CD4-positive, alpha-beta T cell treated with Interleukin-21 for 1 hour (primary cell): ENCODE data around the gene TMEM134.

Experiments used
- DNase-seq: peaks from one replicate; pipeline ENCODE4 v3.0.0-alpha.2; 2020

TMEM134 gene

DNA sequence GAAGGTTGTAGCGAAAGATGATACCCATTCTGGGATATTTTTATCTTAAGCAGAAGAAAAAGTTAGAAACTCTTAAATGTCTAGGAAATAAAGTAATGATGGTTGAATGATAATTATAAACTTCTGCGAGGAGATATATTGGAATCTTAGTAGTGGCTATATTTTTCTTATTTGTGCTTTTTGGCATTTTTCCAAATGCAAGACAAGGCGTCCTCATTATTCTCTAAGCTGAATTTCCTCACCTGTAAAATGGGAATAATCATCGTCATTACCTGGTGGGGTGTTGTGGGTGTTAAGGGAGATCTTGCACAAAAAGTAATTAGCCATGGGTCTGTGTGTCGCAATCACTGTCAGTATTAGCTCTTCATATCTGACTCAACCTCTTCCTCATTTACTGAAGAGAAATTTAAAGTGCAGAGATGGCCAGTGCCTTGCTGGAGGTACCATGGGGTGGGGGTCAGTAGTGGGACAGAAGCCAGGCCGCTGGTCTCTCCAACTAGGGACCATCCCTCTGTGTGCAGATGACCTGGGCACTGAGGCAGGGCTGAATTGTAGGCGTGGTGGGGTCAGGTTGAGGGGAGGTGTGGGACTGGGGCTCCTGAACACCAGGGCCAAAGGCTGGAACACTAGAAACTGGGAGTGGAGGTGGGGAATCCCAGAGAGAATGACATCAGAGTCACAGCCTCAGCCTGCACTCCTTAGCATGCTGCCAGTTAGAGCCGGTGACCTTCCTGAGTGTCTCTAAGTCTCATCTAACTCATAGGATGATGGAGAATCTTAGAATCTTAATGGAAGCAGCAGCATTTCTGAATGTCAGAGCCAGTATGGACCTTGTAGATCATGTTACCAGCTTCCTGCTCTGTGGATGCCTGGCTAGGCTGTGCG, 32.0 kb upstream of the TMEM134 start:
- no peak for DNase-seq

DNA sequence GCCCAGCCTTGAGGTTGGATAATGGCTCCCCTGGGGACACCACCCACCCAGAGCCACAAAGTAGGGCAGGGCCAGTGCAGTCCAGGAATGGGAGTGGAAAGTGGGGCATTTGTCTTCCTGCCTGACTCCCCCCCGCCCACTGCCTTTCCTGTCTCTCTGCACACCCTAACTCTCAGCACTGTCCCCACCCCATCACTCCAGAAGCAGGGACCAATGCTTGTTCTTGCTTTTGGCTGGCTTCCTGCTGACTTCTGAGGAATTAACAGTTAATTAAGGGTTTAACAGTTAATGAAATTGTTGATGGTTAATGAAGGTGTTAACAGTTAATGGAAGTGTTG, 31.4 kb upstream of the TMEM134 start:
- no peak for DNase-seq

DNA sequence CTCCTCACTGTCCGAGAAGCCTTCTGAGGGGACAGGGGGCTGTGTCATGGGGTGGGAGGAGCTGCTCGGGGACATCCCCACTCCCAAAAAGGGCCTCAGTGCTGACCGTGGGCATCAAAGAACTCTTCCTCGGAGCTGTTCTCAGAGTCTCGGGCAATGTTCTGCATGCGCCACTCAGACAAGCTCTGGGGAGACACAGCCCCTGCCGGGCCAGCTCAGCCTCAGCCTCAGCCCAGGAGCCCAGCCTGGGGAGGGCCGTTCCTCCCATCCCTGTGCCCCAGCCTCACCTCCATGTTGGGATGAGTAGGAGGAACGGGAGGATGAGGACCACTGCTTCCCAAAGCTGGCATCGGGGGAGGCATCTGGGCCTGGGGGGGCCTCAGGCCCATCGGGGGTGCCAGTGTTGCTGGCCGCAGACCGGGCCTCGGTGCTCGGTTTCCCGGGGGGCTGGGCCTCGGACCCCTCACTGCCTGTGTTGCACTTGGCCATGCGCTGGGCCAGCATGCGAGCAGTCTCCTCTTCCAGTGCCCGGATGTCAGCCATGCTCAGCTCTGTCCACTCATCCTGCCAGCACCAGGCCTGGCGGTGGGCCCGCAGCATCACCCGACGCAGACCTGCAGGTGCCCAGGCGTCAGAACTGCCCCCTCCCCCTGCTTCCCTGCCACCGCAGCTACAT, 30.9 kb upstream of the TMEM134 start:
- DNase-seq = no peak

DNA sequence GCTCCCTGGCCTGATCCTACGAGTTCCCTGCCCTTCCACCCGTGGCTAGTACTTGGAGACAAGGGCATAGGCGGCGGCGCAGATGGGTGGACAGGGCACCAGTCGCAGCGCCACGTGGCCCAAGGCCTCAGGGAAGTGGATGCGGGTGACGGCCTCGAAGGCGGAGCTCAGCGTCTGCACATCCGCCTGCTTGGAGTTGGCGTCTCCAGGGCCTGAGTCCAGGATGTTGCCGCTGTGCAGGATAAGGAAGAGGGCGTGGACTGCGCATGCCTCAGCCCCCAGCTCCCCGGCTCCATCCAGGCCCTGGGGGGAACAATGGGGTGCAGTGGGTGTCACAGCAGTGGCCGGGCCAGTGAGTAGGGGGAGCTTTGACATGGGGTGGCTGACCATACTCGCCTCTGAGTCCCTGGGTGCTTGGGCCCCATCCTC, 29.5 kb upstream of the TMEM134 start:
- DNase-seq = no peak

DNA sequence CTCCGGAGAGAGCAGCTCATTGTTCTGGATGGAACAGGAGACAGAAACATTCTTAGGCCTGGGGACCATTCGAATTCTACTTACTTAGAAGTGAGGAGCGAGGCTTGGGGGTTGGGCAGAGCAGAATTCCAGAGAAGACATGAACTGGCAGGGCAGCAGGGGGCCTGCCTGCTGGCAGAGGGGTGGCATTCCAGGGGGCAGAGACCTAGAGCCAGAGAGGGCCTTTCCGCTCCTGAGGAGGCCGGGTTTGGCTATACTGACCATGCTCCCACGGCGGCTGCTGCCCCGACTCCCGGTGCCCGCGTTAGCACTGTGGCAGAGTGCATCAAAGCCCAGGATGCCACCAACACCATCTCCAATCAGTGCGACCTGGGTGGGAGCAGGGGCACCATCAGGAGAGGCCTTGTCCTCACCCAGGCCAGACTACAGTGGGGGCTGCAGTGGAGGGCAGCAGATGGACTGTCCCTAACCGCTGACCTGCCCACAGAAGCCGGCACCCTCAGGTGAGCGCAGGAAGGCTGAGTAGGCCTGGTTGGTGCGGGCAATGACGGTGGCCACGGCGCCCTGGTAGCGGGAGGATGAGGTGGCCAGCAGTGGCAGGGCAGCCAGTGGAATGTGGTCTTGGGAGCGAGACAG, 28.7 kb upstream of the TMEM134 start:
- no peak for DNase-seq

DNA sequence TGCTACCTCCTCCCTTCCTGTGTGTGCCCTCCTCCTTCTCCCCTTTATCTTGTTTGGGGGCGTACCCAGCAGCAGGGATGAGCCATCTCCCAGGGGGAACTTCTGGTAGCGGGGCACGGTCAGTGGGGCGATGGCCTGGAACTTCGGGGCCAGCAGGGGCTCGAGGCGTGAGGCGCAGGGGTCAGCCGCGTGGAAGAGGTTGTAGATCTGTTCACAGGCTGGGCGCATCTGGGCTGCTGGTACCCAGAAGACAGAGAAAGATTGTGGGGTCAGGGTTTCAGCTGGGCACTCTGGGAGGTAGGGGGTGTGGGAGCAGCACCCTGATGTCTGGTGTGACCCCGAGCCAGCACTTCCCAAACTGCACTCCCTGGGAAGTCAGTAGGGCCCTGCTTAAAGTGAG, 27.1 kb upstream of the TMEM134 start:
- DNase-seq = no peak

DNA sequence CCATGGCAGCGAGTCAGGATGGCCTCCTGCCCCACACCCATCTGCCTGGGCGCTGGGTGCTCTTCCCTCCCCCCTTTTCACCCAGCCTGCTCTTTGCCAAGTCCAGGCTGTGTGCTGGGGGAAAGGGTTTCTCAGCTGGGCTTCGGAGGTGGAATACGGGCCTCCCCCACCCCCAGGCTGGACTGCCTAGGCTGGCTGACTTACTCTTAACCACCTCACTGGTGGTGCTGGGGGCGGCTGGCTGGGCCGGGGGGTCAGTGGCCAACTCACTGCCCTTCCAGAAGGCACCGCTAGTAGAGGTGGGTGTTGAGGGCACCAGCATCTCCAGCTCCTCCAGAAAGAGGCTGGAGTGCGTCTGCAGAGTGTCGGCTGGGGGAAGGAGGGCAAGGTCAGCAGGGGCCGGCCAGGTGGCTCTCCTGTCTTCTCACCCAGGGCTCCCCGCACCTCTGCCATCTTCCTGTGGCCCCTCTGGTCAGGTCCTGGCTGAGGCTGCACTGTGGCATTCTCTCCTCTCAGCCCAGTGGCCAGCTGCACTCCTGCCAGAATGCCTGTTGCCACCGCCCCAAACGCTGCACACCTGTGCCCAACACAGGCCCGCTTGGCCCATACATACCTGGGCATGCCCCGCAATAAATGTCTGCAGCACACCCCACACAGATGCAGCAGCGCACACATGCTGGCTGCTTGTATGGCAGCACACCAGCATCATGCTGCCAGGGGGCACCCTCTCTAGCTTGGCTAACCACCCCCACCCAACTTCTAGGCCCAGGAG, 26.4 kb upstream of the TMEM134 start:
- DNase-seq = no peak

DNA sequence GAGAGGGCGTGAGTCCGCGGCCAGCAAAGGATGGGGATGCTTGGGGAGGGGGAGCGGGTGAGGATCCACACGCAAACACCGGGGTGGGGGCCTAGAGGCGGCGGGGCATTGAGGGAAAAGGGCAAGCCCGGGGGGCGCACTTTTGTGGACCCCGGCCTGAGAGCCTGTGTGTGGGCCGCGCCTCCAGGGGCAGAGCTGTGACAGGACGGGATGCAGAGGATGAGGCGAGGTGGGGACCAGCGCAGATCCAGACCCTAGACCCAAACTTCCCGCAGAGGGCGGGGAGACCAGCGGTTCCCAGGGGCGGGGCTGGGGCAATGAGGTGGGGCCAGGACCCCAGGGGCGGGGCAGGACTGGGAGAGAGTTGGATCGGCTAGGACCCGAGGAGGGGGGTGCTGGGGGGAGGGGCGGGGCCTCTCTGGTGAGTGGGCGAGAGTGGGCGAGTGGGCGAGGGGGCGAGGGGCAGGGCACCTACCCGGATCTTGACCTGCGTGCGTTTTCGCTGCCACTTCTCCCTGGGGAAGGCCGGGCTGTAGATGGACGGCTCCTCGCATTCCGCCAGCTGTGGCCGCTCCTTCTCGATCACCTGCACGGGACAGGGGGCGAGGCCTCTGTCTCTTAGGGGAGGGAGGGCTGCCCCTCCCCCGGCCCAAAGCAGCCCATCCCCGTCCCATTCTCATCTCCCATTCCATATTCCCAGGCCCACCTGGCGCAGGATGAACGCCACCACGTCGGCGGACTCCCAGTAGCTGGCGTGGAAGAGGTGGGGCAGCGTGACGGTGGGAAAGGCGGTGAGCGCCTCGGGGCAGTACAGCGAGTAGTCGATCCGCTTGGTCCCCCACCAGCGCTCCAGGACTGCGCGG, 25.6 kb upstream of the TMEM134 start:
- no peak for DNase-seq

DNA sequence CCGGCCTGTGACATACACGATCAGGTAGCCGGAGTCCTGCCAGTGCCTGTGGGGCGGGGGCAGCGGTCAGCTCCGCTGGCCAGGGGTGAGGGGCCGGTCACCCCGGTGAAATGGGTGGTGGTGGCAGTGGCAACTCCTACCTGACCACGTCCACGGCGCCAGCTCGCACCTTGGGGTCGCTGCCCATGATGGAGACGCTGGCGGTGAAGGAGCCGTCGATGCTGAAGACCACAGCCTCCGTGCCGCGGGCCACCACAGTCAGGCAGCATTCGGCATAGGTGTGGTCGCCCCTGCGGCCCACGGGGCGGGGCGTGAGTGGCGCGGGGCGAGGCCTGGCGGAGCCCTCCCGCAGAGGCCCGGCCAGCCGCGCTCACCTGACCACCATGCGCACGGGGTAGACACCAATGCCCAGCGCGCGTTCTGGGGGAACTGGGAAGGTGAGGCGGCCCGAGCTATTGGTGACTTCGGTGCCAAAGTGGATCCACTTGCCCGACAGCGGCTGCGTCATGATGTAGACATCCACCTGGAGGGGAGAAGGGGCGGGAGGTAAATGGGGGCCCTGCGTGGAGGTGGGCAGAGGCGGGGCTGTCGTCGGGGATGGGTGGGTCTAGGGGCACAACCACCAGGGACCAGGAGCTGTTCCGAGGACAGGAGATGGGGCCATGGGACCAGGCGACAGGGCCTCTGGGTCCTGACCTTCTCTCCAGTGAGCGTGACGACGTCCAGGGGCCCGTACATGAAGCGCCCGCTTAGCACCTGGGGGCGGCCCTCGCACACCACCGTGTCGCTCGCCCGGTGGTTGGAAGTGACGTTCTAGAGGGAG, 24.7 kb upstream of the TMEM134 start:
- no peak for DNase-seq

DNA sequence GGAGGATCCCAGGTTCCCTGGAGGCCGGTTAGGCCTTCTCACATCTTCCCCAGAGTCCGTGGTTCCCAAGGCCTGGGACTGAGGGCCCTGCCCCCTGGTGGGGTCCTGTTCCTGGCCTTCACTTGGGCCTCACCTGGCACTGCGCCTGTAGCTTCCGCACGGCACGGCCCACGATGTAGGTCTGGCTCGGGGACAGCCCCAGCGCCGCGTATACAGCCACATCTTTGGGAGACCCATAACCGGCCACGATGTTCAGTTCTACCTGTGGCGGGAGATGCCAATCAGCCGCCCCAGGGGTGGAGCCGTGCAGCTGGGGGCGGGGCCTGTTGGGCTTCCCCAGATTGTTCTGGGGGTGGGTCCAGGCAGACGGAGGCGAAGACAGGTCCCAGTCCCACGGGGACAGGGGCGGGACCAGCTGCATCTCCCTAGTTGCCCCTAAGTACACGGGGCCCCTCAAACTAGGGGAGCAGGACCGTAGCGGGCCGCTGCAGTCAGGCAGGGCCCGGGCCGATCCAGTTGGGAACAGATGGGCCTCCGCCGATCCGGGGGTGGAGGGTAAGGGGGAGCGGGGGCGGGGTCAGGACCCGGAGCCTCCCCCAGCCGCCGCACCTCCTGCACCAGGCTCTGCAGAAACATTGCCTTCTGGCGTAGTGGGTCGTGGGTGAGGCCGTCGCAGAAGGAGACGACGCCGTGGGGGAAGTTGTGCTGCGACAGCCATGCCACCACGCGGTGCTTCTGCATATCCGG, 23.9 kb upstream of the TMEM134 start:
- no peak for DNase-seq

DNA sequence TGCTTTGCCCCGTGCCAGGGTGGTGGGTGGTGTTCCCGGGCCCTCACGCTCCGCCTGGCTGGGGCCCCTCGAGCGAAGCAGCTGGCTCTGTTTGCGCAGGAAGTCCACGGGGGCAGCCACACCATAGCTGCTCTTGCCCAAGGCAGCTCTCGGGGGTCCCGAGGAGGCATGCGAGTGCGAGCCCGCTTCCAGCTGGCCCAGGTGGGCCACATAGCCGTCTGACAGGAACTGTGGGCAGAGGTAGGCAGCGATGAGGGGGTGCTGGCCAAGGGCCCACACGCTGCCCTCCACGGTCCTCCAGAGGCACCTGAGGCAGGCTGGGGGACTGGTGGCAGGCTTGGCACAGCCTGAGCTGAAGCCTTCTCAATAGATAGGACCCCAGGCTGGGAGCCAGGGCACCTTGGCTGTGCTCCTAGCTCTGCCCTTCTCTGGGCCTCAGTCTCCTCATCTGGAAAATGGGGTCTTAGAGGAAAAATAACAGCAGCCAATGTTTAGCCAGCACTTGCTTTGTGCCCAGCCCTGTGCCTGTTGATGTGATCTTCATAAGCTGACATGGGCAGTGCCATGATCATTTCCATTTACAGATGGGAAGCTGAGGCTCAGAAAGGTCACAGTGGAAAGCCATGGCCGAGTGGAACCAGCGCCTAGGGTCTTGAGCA, 23.1 kb upstream of the TMEM134 start:
- DNase-seq = no peak

DNA sequence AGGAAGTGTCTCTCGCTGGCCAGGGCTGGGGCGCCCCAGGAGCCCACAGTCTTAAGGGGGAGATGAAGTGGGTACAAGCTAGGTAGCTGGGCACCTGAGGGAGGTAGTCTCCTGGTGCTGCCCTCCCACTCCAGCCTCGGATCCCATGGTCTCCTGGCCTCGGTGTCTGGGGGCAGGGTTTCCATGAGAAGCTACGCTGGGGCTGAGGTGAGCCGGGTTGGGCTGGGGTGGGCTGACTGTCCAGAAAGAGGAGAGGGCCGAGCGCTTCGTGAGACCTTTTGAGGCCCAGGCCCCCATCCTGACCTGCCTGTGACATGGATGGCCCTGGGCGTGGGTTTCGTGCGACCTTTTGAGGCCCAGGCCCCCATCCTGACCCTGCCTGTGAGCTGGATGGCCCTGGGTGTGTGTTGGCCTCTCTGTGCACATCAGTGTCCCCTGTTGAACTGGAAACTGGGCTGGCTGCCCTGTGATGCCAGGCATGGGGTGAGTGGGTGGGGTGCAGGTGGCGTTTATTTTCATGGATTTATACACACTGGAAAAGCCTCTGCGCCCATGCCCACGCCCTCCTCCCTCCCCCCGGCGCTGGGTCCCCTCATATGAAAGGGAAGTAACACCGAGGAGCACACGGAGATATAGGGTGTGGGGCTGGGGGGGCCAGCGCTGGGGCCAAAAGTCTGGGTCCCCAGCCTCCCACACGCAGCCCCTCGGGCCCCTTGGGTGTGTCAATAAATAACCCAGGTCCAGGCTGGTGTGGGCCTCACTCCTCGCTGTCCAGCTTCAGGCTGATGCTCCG, 22.4 kb upstream of the TMEM134 start:
- DNase-seq = no peak

DNA sequence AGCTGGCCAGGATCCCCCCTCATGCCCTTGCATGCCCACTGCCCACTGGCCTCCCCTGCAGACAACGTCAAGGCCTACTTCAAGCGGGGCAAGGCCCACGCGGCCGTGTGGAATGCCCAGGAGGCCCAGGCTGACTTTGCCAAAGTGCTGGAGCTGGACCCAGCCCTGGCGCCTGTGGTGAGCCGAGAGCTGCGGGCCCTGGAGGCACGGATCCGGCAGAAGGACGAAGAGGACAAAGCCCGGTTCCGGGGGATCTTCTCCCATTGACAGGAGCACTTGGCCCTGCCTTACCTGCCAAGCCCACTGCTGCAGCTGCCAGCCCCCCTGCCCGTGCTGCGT, 21.6 kb upstream of the TMEM134 start:
- no peak for DNase-seq

DNA sequence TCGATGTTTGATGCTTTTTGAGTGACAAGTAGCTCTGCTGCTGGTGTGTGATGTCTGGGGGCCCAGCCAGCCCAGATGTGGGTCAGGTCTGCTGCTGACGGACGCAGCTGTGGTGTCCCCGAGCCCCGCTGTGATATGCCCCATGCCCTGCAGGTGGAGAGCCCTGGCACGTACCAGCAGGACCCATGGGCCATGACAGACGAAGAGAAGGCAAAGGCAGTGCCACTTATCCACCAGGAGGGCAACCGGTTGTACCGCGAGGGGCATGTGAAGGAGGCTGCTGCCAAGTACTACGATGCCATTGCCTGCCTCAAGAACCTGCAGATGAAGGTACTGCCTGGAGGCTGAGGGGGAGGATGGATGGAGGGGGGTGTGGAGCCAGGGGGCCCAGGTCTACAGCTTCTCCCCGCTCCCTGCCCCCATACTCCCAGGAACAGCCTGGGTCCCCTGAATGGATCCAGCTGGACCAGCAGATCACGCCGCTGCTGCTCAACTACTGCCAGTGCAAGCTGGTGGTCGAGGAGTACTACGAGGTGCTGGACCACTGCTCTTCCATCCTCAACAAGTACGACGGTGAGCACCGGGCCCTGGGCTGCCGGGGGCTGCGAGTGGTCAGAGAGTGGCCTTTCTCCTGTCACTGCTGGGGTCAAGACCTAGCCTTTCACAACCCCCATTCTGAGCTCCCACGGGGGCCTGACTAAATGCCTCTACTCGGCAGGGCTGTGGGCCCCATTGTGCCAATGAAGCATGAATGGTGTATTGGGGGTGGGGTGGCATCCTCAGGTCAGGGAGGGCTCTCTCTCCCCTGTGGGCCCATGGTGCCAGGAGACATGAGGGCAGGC, 21.1 kb upstream of the TMEM134 start:
- DNase-seq = no peak

DNA sequence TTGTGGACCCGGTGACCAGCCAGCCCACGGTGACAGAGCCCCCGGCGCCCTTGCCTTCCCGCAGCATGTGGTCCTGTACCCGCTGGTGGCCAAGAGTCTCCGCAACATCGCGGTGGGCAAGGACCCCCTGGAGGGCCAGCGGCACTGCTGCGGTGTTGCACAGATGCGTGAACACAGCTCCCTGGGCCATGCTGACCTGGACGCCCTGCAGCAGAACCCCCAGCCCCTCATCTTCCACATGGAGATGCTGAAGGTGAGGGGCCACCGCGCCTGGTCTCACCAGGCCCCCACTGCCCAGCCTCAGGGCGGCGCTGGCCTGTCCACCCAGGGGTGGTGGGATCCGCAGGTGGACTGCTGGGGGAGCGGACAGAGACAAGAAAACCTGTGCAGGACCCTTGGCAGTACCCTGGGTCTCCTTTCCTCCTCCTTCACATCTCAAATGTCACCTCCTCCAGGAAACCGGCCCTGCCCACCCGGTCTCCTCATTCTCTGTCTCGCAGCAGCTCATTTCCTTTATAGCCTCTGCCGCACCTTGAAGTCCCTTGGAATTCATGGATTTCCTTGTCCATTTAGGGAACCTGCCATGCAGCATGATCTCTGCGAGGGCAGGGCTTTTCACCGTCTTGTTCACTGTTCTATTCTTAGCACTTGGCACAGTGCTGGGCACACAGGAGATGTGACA, 20.3 kb upstream of the TMEM134 start:
- DNase-seq = no peak

DNA sequence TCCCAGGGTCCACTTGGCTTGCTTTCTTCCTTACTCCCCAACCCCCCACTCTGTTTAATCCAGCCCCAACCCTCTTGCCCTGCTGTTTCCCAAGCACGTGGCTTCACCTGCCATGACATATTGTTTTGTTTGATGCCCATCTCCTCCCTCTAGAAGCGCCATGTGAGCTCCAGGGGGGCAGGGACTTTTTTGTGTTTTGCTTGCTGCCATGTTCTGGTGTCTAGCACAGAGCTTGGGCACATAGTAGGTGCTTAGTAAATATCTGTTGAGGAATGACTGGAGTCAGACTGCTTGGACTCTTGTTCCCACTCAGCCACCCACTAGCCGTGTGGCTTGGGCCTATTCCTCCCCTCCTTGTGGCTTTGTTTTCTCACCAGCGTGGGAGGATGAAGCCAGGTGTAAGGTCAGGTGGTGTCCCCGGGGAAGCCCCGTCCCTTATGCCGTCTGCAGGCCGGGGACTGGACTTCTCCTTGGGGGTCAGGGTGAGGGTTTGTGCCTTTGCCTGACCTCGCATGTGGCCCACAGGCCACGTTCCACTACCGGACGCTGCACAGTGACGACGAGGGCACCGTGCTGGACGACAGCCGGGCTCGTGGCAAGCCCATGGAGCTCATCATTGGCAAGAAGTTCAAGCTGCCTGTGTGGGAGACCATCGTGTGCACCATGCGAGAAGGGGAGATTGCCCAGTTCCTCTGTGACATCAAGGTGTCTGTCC, 17.6 kb upstream of the TMEM134 start:
- peak; percentile 50 for DNase-seq

DNA sequence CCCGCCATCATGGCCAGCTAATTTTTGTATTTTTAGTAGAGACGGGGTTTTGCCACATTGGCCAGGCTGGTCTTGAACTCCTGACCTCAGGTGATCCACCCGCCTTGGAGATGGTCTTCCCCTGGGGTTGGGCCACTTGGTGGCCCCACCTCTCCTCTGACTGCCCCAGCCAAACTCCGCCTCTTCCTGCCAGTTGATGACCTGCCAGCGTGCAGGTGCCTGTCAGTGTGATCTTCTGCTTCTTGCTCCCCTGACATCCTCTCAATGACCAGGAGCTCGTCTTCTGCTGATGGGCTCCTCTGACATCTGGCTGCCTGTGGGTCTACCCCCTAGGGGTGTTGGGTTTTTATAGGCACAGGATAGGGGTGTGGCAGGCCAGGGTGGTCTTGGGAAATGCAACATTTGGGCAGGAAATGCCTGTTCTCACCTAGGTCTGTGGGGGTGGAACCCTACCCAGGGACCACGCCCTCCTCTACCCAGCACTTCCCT, 16.9 kb upstream of the TMEM134 start:
- peak; percentile 81 for DNase-seq
